ENCODE data around the gene BCAR3. TPM values are rescaled to one million over a fixed set of nuclear protein-coding genes. Genes with fewer than 3 reads are reported as not detected.

The BCAR3 gene
- total and polyA plus RNA-seq, 2 of the 4 experiments (the other 2 are of a cell fraction) = 41.4 to 46.4 TPM

- H3K9me1 ChIP-seq (ENCODE audit: insufficient read depth, low read length) = peaks cover 56% of the 10 kb centered on the region
- TF ChIP-seq SMC3 (IDR thresholded peaks at IDR 0.05; ENCODE audit: low read depth, low read length) = no peak
- no peak for TF ChIP-seq BHLHE40 (IDR thresholded peaks at IDR 0.05; ENCODE audit: low read depth, low read length)
- TF ChIP-seq ELK1 (IDR thresholded peaks at IDR 0.05; ENCODE audit: borderline replicate concordance, low read depth, low read length) = no peak
- no peak for TF ChIP-seq FOS (IDR thresholded peaks at IDR 0.05; ENCODE audit: low read depth, low read length)
- TF ChIP-seq CTCF (conservative IDR thresholded peaks at IDR 0.05; ENCODE audit: low read depth, low read length) = no peak
- no peak for TF ChIP-seq MXI1 (IDR thresholded peaks at IDR 0.05; ENCODE audit: borderline replicate concordance, low read depth, low read length)
- TF ChIP-seq POLR2A (IDR thresholded peaks at IDR 0.05; ENCODE audit: low read depth, low read length) = no peak
- TF ChIP-seq MAFK (IDR thresholded peaks at IDR 0.05; ENCODE audit: low read depth, low read length) = no peak
- no peak for TF ChIP-seq RFX5 (IDR thresholded peaks at IDR 0.05; ENCODE audit: low read depth, low read length)
- no peak for TF ChIP-seq RAD21 (IDR thresholded peaks at IDR 0.05; ENCODE audit: low read length)
- TF ChIP-seq CHD1 (IDR thresholded peaks at IDR 0.05; ENCODE audit: low read depth, low read length) = no peak
- TF ChIP-seq USF2 (IDR thresholded peaks at IDR 0.05; ENCODE audit: low read depth, low read length) = no peak
- TF ChIP-seq MAZ (IDR thresholded peaks at IDR 0.05; ENCODE audit: borderline replicate concordance, low read depth, low read length) = no peak
- no peak for TF ChIP-seq NFE2L2 (IDR thresholded peaks at IDR 0.05; ENCODE audit: low read depth, low read length)
- TF ChIP-seq RCOR1 (IDR thresholded peaks at IDR 0.05; ENCODE audit: insufficient replicate concordance, low read length) = no peak
- no peak for TF ChIP-seq CEBPB (IDR thresholded peaks at IDR 0.05; ENCODE audit: low read depth, low read length)
- DNase-seq (no peak), ATAC-seq (ENCODE audit: low read depth) (no peak)
- H2BK20ac ChIP-seq (ENCODE audit: low read depth, low read length) = no peak overlapping the region
- POLR2A ChIA-PET (ENCODE audit: unreplicated experiment) = no interaction called here
- intact Hi-C loops (cut with micrococcal nuclease) (no loop called here), dilution Hi-C loops (cut with HindIII; ENCODE audit: low sequenced_read_pairs, unreplicated experiment) (no loop called here), in situ Hi-C loops (cut with MboI; ENCODE audit: low sequenced_read_pairs) (no loop called here)
- H2AK5ac ChIP-seq (ENCODE audit: low read depth, low read length) = no peak overlapping the region
- no peak overlapping the region for H3K4ac ChIP-seq (ENCODE audit: low read depth, low read length)
- no peak overlapping the region for H3K4me2 ChIP-seq (ENCODE audit: low read depth, low read length)
- H2BK120ac ChIP-seq (ENCODE audit: low read depth, low read length) = no peak overlapping the region
- CTCF ChIA-PET = interaction anchor here (1.0 kb wide), 1 partner anchor 221 kb away, joined by 3 read pairs; no protein-coding TSS in a partner anchor
- H3K56ac ChIP-seq (ENCODE audit: extremely low read depth, insufficient read depth, low read length) = no peak overlapping the region
- H3K4me1 ChIP-seq (ENCODE audit: control insufficient read depth, insufficient read depth, low read length) = peaks cover 19% of the 10 kb centered on the region
- H3K9ac ChIP-seq (ENCODE audit: low read depth, low read length) = no peak overlapping the region
- H3K14ac ChIP-seq (replicated peaks; ENCODE audit: low read depth, low read length) = no peak overlapping the region
- peaks cover 87% of the 10 kb centered on the region for H4K20me1 ChIP-seq (ENCODE audit: insufficient read depth, low read length)
- no TSS peak for BruUV-seq (replicated peaks)
- H3K36me3 ChIP-seq (ENCODE audit: control insufficient read depth, insufficient read depth, low read length) = peaks cover 32% of the 10 kb centered on the region
- H3K18ac ChIP-seq (ENCODE audit: low read depth, low read length) = no peak overlapping the region
- no peaks in the 10 kb centered on the region for H3K27me3 ChIP-seq (ENCODE audit: control insufficient read depth, insufficient read depth, low read length)
- no peak overlapping the region for H2AFZ ChIP-seq (replicated peaks; ENCODE audit: low read length, poor library complexity)
- H3K4me3 ChIP-seq (ENCODE audit: insufficient read depth, low read depth, low read length) = no peak overlapping the region
- no peak overlapping the region for H2BK15ac ChIP-seq (ENCODE audit: low read depth, low read length)
- 90% methylated on average over 2 of the region's 6 CpGs; no CpG with 5 or more reads in 1 of the 2 experiments for WGBS, 2 experiments (ENCODE audit: extremely low coverage in 2 of 2, insufficient read length in 1 of 2)
- H3K23ac ChIP-seq (ENCODE audit: low read depth, low read length) = no peak overlapping the region
- no peak overlapping the region for H4K8ac ChIP-seq (ENCODE audit: low read depth in 2 of 2, low read length in 2 of 2)
- no peak overlapping the region for H2BK5ac ChIP-seq (ENCODE audit: low read depth, low read length, poor library complexity, severe bottlenecking)
- H2AK9ac ChIP-seq (replicated peaks; ENCODE audit: low read depth, low read length, poor library complexity) = no peak overlapping the region
- H4K5ac ChIP-seq (ENCODE audit: low read depth, low read length) = no peak overlapping the region
- no peaks in the 10 kb centered on the region for H3K9me3 ChIP-seq (ENCODE audit: control insufficient read depth, insufficient read depth, low read length)
- peaks cover 50 to 92% of the 10 kb centered on the region in 2 experiments for H3K79me1 ChIP-seq (ENCODE audit: low read depth in 1 of 2, low read length in 2 of 2)
- no peak overlapping the region for H3K27ac ChIP-seq (ENCODE audit: insufficient read depth, low read length)
- H4K91ac ChIP-seq (ENCODE audit: insufficient read depth, low read depth, low read length) = no peak overlapping the region
Measured at GRCh38 chr1:93592551-93592949, 89.1 kb downstream of the BCAR3 start.

Data from IMR-90 (cell line).